GM12874 (cell line): ENCODE measurements around the gene C8A.

Source experiments
- TF ChIP-seq, protein P1 (sequence below): IDR thresholded peaks from 2 replicates; pipeline ENCODE4 v1.5.1; 2011; ENCODE audit warnings: low read depth, mild to moderate bottlenecking, control low read depth, low read length, moderate library complexity; ENCODE audit not compliant: insufficient read depth

The C8A gene

GRCh38 chr1:56924116-56924515 is 69.5 kb downstream of the C8A start:
- TF ChIP-seq, protein P1, sequence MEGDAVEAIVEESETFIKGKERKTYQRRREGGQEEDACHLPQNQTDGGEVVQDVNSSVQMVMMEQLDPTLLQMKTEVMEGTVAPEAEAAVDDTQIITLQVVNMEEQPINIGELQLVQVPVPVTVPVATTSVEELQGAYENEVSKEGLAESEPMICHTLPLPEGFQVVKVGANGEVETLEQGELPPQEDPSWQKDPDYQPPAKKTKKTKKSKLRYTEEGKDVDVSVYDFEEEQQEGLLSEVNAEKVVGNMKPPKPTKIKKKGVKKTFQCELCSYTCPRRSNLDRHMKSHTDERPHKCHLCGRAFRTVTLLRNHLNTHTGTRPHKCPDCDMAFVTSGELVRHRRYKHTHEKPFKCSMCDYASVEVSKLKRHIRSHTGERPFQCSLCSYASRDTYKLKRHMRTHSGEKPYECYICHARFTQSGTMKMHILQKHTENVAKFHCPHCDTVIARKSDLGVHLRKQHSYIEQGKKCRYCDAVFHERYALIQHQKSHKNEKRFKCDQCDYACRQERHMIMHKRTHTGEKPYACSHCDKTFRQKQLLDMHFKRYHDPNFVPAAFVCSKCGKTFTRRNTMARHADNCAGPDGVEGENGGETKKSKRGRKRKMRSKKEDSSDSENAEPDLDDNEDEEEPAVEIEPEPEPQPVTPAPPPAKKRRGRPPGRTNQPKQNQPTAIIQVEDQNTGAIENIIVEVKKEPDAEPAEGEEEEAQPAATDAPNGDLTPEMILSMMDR = no peak

GRCh38 chr1:56925193-56925592 is 70.6 kb downstream of the C8A start:
- TF ChIP-seq, protein P1 = no peak

DNA sequence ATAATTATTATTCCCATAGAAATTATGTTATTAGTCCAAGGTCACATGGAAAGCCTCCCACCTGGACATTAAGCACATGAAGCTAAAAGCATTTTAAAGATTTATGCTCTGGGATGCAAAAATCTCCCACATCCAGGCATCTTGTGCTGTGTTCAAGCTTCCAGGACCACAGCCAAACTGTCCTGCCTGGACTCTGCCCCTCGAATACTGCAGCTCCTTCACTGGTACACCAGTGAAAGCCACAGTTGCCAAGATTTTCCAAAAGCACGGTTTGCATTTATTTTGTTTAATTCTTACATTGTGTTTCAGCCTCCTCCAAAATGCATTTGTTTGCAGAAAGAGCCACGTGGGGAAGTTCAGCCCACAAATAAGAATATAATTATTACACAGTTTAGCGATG is 72.6 kb downstream of the C8A start:
- TF ChIP-seq, protein P1 = no peak

GRCh38 chr1:56927986-56928385 is 73.4 kb downstream of the C8A start:
- TF ChIP-seq, protein P1 = no peak

DNA sequence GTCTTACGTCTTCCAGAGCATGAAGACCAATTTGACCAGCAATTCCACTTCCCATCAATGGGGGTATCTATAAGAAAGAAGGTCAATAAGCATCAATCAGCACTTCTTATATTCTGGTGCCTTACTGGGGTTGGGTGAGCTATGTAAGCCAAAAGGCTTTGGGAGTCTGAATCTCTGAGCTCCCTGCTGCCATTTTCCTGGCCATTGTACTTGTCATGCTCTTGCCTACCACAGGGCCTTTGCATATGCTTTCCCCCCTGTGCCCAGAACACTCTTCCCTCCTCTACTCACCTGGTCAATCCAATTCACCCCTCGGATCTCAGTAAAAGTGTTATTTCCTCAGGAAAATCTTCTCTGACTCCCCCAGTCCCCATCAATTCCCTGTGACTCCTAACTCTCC is 74.9 kb downstream of the C8A start:
- TF ChIP-seq, protein P1 = no peak

- TF ChIP-seq, protein P1 = no peak
These were observed 76.6 kb downstream of the C8A start for GRCh38 chr1:56931211-56931610.

DNA sequence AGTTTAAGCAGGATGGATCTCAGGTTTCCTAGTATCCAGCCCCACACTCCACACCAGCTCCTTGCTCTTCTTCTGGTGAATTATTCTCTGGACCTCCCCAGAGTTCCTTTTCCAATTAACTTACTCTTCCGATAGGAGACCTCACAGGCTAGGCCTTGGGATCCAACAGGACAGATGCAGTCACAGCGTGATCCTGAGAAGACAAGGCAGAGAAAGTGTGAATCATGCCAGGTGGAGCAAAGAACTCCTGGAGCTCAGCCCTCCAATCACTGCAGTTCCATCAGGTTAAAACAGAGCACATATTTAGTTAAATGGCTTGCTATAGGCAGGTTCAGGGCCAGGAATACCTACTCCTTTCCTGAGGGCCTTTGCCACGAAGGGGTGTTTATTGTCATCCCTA is 77.1 kb downstream of the C8A start:
- TF ChIP-seq, protein P1 = no peak

GRCh38 chr1:56933161-56933560 is 78.6 kb downstream of the C8A start:
- TF ChIP-seq, protein P1 = no peak
